Left renal pelvis (tissue), 4 donors: ENCODE measurements around the gene TROAP. TPM values are rescaled to one million over a fixed set of nuclear protein-coding genes. Genes with fewer than 3 reads are reported as not detected.

Experiments used
- DNase-seq, 4 donors: peaks; one replicate each; pipeline ENCODE4 v3.0.0-alpha.2; 2013; ENCODE audit warnings: low read depth in 4 of 4, low spot score in 3 of 4
- polyA plus RNA-seq, 4 donors: library from polyadenylated mRNA; unstranded; fragments of 120-200 nt; gene quantifications; one replicate each; pipeline ENCODE4 v1.2.1, GENCODE V29; 2013; ENCODE audit not compliant: insufficient read length in 4 of 4

TROAP gene
- polyA plus RNA-seq, 4 donors: 16.4 to 37.7 (median 23.3) TPM

DNA sequence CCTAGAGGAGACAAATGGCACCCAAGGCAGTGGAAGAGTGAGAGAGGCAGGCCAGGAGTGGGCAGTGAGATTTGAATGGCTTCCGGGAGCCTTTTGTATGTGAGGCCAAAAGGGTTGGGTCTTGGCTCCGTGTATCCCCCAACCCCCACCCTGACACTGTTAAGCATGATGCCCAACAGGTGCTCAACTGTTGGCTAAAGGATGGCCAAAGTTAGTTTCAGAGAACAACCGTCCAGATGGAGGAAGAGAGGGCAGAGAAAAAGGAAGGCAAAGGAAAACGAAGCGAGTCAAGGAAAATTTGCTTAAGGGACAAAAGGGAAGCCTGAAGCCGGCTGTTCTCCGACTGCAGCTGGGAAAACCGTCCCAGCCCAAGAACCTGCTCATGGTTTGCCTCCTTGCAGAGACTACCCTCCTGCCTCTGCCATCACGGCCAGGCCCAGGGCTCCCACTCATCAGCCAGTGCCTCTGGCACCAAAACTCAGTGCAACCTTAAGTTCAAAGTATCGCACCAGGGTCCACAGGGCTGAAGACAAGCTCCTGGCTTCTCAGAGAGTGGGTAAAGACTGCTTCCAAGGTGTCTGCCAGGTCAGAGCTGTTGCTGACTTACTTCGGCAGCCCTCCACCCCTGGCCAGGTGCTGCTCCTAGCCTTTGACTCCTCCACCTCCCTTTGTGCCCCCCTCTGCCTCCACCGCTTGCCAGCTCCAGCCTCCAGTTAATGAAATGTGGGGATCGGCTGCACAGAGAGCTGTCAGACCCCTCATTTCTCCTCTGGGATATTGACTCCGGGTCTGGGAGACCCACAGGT is 18.1 kb downstream of the TROAP start:
- DNase-seq: no peak

DNA sequence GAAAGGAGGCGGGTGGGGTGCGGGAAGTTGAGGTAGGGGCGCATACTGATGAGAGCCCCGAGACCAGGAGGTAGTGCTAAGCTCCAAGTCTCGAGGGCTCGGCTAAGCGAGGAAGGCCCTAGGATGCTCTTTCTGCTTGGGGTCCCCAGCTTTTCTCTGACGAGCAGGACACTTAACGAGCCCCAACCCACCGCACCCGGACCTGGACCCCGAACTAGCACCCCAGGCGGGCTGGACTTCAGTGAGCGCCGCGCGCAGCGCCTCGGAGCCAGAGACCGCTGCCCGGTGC is 18.7 kb downstream of the TROAP start:
- no peak for DNase-seq

DNA sequence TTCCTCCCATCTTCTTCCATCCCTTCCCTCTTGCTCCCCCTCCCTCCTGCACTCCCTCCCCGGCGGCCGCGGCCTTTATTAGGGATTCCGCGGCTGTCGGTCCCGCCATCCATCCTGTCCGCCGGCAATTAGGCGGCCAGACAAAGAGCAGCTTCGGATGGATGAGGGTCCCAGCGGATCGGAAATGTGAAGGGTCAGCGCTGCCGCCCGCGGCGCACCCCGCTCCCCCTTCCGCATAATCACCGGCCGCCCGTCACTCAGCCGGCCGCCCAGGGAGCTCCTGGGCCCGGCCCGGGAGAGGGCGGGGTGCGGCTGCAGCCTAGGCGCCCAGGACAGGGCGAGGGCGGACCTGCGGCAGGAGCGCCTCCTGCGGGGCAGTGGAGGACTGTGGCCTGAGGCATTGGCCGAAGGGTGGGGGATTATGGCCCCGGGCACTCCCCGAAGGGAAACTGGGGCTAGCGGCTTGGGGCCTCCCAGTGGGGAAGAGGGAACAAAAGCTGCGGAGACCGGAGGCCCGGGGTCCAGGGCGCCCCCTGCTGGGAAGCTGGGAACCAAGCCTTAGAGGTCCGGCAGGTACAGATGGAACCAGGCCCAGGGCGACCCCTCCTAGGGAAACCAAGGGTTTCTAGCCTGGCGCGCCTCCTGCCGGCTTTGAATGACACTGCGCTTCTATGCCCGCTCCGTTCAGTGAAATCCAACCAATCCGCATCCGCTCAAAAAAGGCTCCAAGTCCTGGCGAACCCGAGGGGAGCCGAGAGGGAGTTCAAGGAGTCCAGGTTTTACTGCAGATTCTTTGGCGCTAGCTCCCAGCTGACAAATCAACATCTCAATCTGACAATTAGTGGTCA is 19.2 kb downstream of the TROAP start:
- peak in 3 of 4 donors; percentile 70 to 85 (median 73) for DNase-seq

GRCh38 chr12:49342914-49343731 is 20.1 kb downstream of the TROAP start:
- DNase-seq: no peak

- no peak for DNase-seq
Measured at GRCh38 chr12:49344486-49345050, 21.5 kb downstream of the TROAP start.

- peak in 2 of 4 donors; percentile 51 to 78 for DNase-seq
Measured at GRCh38 chr12:49345051-49345824, 22.2 kb downstream of the TROAP start.

- no peak for DNase-seq
Measured at GRCh38 chr12:49345825-49346658, 23.0 kb downstream of the TROAP start.

DNA sequence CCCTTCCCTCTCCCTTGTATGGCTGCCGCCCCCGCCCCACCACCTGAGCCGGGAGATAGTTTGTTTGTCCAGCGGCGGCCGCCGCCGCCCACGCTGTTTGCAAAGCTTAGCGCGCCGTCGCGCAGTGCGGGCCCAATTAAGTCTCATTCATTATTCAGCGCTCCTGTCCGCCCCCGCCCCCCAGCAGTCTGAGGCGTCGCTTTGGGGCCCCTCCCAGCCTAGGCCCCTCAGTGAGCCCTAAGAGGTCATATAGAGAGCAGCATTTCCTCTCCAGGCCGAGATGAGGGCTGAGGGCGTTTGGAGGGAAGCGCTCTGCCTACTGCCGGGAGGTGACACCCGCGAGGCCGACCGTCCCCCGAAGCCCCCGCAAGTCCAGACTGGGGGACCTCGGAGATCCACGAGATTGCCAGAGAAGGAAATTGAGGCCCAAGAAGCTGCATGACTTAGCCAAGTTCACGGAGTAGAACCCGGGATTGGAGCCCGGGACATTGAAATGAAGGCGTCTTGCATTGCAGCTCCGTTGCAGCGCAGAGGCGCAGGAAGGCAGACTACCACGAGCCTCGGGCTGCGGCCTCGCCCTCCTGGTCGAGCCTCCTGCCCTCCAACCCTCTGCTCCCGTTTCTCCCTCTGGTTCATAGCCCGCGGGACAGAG is 23.7 kb downstream of the TROAP start, which contains the start of gene DNAJC22:
Gene DNAJC22, plus strand, starts transcription at position 230 of the 652 bp plus-strand sequence. CDS start 1,985 bp downstream, outside the sequence.
- DNase-seq: no peak

DNA sequence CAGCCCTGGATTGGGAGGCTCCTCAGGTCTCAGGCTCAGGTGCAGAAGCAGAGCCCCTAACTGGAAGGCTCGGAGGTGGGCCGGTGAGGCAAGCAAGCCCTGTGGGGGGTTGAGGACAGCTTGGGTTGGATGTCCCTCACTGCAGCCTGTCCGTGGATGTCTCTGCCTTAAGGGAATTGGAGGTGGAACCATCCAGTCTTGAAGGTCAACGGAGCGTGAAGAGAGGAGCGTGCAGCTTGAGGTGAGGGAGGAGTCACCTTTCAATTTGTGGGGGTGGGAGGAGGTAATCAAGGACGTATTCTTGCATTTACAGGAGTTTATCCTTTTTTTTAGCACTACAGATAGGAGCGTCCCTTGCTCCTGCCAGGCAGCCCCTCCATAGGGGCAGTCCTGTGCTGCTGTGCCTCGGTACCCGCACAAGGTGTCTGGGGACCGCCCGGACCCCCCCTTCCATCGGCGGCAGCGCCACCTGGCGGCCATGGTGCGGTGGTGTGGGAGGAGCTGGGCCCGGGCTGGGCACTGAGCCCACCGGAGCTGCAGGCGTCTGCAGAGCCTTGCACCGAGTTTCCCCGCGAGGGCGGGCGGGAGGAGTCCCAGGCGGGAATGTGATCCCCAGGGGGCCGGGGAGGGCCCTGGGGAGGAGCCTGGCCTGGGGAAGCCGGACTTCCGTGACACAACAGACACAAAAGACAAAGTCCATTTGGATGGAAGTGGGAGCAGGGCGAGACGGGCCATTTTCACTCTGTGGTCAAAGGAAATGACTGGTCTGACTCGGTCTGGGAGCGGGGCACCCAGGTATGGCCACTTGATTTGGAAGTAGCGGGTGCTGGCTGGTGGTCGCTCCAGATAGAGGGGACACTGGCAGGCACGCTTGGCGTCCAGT is 24.5 kb downstream of the TROAP start:
- DNase-seq: peak in 1 of 4 donors; percentile 56

- no peak for DNase-seq
Measured at GRCh38 chr12:49348781-49349180, 25.7 kb downstream of the TROAP start.

DNA sequence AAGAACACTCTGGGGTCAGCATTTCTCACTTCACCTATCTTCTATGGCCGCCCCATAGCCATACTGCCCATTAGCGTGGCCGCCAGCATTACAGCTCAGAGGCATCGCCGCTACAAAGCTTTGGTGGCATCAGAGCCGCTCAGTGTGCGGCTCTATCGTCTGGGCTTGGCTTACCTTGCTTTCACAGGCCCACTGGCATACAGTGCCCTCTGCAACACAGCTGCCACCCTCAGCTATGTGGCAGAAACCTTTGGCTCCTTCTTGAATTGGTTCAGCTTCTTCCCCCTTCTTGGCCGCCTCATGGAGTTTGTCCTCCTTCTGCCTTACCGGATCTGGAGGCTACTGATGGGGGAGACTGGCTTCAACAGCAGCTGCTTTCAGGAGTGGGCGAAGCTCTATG is 26.2 kb downstream of the TROAP start:
- DNase-seq: no peak

DNA sequence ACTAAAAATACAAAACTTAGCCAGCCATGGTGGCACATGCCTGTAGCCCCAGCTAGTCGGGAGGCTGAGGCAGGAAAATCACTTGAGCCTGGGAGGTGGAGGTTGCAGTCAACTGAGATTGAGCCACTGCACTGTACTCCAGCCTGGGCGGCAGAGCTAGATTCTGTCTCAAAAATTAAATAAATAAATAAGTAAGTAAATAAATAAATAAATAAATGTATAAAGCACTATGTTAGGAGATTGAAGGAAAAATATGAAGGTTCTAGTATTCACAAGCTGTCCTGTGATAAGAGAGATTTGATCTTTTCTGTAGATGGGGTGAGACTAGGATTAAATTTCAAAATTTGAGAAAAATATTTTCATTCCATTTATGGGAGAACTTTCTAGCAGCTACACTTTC is 29.3 kb downstream of the TROAP start:
- DNase-seq: no peak

DNA sequence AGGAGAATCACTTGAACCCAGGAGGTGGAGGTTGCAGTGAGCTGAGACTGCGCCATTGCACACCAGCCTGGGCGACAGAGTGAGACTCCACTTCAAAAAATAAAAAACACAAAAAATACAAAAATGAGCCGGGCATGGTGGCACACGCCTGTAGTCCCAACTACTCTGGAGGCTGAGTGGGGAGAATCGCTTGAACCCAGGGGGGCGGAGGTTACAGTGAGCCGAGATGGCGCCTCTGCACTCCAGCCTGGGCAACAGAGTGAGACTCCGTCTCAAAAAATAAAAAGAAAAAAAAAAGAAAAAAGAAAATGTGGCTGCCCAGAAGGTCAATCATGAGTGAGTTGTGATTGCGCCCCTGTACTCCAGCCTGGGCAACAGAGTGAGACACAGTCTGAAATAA is 32.9 kb downstream of the TROAP start:
- no peak for DNase-seq

DNA sequence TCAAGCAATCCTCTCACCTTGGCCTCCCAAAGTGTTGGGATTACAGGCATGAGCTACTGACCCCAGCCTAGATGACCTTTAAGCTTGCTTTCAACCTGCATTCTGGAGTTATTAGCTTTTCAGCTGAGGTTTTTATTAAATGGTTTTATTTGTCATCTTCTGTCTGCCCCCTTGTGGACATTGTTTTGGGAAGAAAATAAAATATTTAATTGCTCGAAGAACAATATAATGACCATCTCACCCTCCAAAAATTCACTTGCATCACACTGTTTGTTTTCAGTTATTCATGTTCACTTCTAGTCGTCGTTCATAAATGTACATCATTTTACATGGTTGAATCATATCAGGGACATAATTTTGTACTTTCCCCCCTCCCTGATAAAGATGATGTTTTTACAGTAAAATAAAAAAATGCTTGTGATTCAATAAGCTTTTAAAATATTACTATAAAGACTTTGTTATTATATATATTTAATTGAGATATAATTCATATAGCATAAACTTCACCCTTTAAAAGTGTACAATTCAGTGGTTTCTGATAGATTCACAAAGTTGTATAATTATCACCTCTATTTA is 34.1 kb downstream of the TROAP start:
- DNase-seq: no peak

GRCh38 chr12:49358483-49359141 is 35.6 kb downstream of the TROAP start:
- DNase-seq: peak in 1 of 4 donors; percentile 54

DNA sequence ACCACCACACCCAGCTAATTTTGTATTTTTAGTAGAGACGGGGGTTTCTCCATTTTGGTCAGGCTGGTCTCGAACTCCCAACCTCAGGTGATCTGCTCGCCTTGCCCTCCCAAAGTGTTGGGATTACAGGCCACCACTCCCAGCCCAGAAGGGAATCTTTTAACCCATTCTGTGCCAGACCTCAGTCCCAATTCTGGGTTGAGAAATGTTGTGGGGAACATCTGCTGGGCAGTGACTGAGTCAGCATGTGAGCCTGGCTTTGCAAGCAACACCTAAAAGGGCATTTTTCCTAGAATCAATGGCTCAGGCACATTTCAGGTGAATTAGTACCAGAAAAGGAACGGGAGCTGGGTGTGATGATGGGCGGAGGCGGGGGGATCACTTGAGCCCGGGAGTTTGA is 36.6 kb downstream of the TROAP start:
- no peak for DNase-seq

GRCh38 chr12:49362077-49362476 is 39.0 kb downstream of the TROAP start:
- no peak for DNase-seq
